GM12878 (cell line): ENCODE measurements around the gene GRHL1. TPM values are rescaled to one million over a fixed set of nuclear protein-coding genes. Genes with fewer than 3 reads are reported as not detected.

Experiments
- ATAC-seq: fragments of 200-7000 bp; cut with Tn5 transposase; 3 replicates; pipeline ENCODE4 v1.9.1; 2020; ENCODE audit warnings: mild to moderate bottlenecking, moderate library complexity
- BruUV-seq: library from RNA; stranded (reverse); fragments of 400-500 nt; replicated peaks from 2 replicates; lab custom pipeline; 2021; lab: Mats Ljungman, UMichigan
- CTCF ChIA-PET: fragments of 300-600 bp; sonication (Branson Sonifier 250); formaldehyde crosslinking; extraction: SDS; loops from one replicate; lab custom pipeline; 2021; ENCODE audit warnings: inconsistent platforms; lab: Yijun Ruan, JAX
- POLR2A ChIA-PET: fragments of 350-600 bp; formaldehyde crosslinking; extraction: SDS; loops from one replicate; lab custom pipeline; 2021; ENCODE audit warnings: inconsistent platforms; lab: Charles Lee
- RAD21 ChIA-PET: fragments of 300-600 bp; sonication (Branson Sonifier 250); formaldehyde crosslinking; loops from one replicate; lab custom pipeline; 2023; ENCODE audit warnings: antibody characterized with exemption; ENCODE audit not compliant: unreplicated experiment; lab: Charles Lee
- SMC1A ChIA-PET: fragments of 300-600 bp; sonication (Branson Sonifier 250); formaldehyde crosslinking; loops from one replicate; lab custom pipeline; 2023; ENCODE audit not compliant: unreplicated experiment, uncharacterized antibody; lab: Charles Lee
- DNase-seq: peaks from one replicate; pipeline ENCODE4 v3.0.0-alpha.2; 2011; ENCODE audit warnings: low read depth, low spot score
- FAIRE-seq: peaks from 3 replicates; lab custom pipeline; 2011; peaks lifted over from hg19 to GRCh38; lab: Jason Lieb, UNC
- H2AFZ ChIP-seq: 2 replicates; pipeline ENCODE4 v1.6.0; 2011; ENCODE audit warnings: low read depth, low read length, control low read depth; ENCODE audit not compliant: control insufficient read depth
- H3K27ac ChIP-seq: 2 replicates; pipeline ENCODE4 v1.5.1; 2011; ENCODE audit warnings: control low read depth; ENCODE audit not compliant: control insufficient read depth, insufficient read depth
- H3K27me3 ChIP-seq, 2 experiments: replicated peaks in 1 of 2; 2 replicates each; pipeline versions ENCODE4 v1.6.0 to v1.6.1; 2011; ENCODE audit warnings: low read length in 1 of 2; ENCODE audit not compliant: control insufficient read depth in 2 of 2, insufficient read depth in 2 of 2
- H3K36me3 ChIP-seq, 2 experiments: 2 replicates each; pipeline ENCODE4 v1.5.1; 2011; ENCODE audit warnings: low read length in 1 of 2; ENCODE audit not compliant: control insufficient read depth in 2 of 2, insufficient read depth in 2 of 2
- H3K4me1 ChIP-seq: 2 replicates; pipeline ENCODE4 v1.6.1; 2011; ENCODE audit warnings: mild to moderate bottlenecking, low read length, moderate library complexity, mixed read lengths; ENCODE audit not compliant: control insufficient read depth, insufficient read depth
- H3K4me2 ChIP-seq: 2 replicates; pipeline ENCODE4 v1.6.0; 2011; ENCODE audit warnings: control low read depth; ENCODE audit not compliant: control insufficient read depth, insufficient read depth
- H3K4me3 ChIP-seq: fragments of 200-600 bp; sonication (generic); 2 replicates; pipeline ENCODE4 v1.5.1; 2016
- H3K79me2 ChIP-seq: 2 replicates; pipeline ENCODE4 v1.6.0; 2011; ENCODE audit warnings: low read length; ENCODE audit not compliant: control insufficient read depth, insufficient read depth
- H3K9ac ChIP-seq: 2 replicates; pipeline ENCODE4 v1.8.0; 2011; ENCODE audit warnings: low read length, control low read depth, mixed read lengths; ENCODE audit not compliant: control insufficient read depth, insufficient read depth
- H3K9me3 ChIP-seq: replicated peaks from 3 replicates; pipeline ENCODE4 v1.5.1; 2011; ENCODE audit warnings: mild to moderate bottlenecking, low read length; ENCODE audit not compliant: control insufficient read depth, insufficient read depth
- H4K20me1 ChIP-seq: 2 replicates; pipeline ENCODE4 v1.6.0; 2011; ENCODE audit not compliant: control insufficient read depth, insufficient read depth
- ATF7 ChIP-seq: fragments of 450-650 bp; IDR thresholded peaks from 2 replicates; pipeline ENCODE4 v1.6.1; 2016; ENCODE audit warnings: low read depth, mild to moderate bottlenecking
- CEBPB ChIP-seq, 2 experiments: fragments of 150-350 bp in 1 of 2; IDR thresholded peaks; 2 replicates each; pipeline ENCODE4 v1.6.1; 2012 to 2014; ENCODE audit warnings: low read depth in 2 of 2, low read length in 2 of 2, borderline replicate concordance in 1 of 2, inconsistent platforms in 1 of 2
- CHD2 ChIP-seq: IDR thresholded peaks from 2 replicates; pipeline ENCODE4 v1.6.1; 2011; ENCODE audit warnings: low read depth, low read length, improper control_type of control experiment, borderline replicate concordance
- CHD4 ChIP-seq: fragments of 200-600 bp; sonication (generic); IDR thresholded peaks from 2 replicates; pipeline ENCODE4 v1.6.1; 2016; ENCODE audit warnings: mild to moderate bottlenecking
- HDAC2 ChIP-seq: fragments of 200-600 bp; sonication (generic); IDR thresholded peaks from 2 replicates; pipeline ENCODE4 v1.6.1; 2017
- IRF5 ChIP-seq: fragments of 450-650 bp; IDR thresholded peaks from 2 replicates; pipeline ENCODE4 v1.6.1; 2017; ENCODE audit warnings: borderline replicate concordance
- KAT2A ChIP-seq: conservative IDR thresholded peaks from 2 replicates; pipeline ENCODE4 v1.6.1; 2011; ENCODE audit warnings: low read depth, low read length; ENCODE audit not compliant: control insufficient read depth
- MXI1 ChIP-seq: fragments of 150-350 bp; IDR thresholded peaks from 2 replicates; pipeline ENCODE4 v1.6.1; 2011; ENCODE audit warnings: low read depth, mild to moderate bottlenecking, inconsistent platforms, low read length, improper control_type of control experiment
- POLR2AphosphoS2 ChIP-seq: IDR thresholded peaks from 2 replicates; pipeline ENCODE4 v1.6.1; 2011; ENCODE audit warnings: low read depth, mild to moderate bottlenecking, low read length, improper control_type of control experiment, moderate library complexity
- SMAD1 ChIP-seq: fragments of 450-650 bp; IDR thresholded peaks from 2 replicates; pipeline ENCODE4 v1.6.1; 2018; ENCODE audit warnings: mild to moderate bottlenecking, low read depth; ENCODE audit not compliant: partially characterized antibody
- SPI1 ChIP-seq: IDR thresholded peaks from 2 replicates; pipeline ENCODE4 v1.6.1; 2011; ENCODE audit warnings: low read depth, mild to moderate bottlenecking, low read length, moderate library complexity, borderline replicate concordance; ENCODE audit not compliant: insufficient read depth
- TBL1XR1 ChIP-seq: IDR thresholded peaks from 2 replicates; pipeline ENCODE4 v1.6.1; 2012; ENCODE audit warnings: low read depth, low read length, improper control_type of control experiment
- TCF12 ChIP-seq: IDR thresholded peaks from 2 replicates; pipeline ENCODE4 v1.6.1; 2011; ENCODE audit warnings: low read depth, mild to moderate bottlenecking, low read length
- USF1 ChIP-seq: IDR thresholded peaks from 2 replicates; pipeline ENCODE4 v1.6.1; 2011; ENCODE audit warnings: borderline replicate concordance, low read depth, mild to moderate bottlenecking, moderate library complexity, mixed read lengths, low read length; ENCODE audit not compliant: insufficient read depth; ENCODE audit errors: extremely low read length
- WRNIP1 ChIP-seq: IDR thresholded peaks from 2 replicates; pipeline ENCODE4 v1.6.1; 2011; ENCODE audit warnings: low read depth, low read length, improper control_type of control experiment, borderline replicate concordance
- WGBS: methylation state at CpG from one replicate; pipeline ENCODE4 v1.1.6; 2016; ENCODE audit warnings: low lambda C conversion rate; ENCODE audit not compliant: insufficient replicate concordance, insufficient coverage; ENCODE audit errors: missing lambda C conversion rate; 5-methylcytosine and 5-hydroxymethylcytosine counted together
- in situ Hi-C: fragments of 300-500 bp; cut with MboI; formaldehyde crosslinking; loops from 9 replicates; pipeline ENCODE4 v1.14.3; 2018; ENCODE audit warnings: mixed read lengths
- intact Hi-C: fragments of 100-400 bp; cut with micrococcal nuclease; formaldehyde crosslinking; loops from one replicate; pipeline ENCODE4 v1.14.2; 2022; ENCODE audit not compliant: unreplicated experiment
- polyA plus RNA-seq, 11 experiments: library from polyadenylated mRNA; depleted of rRNA in 4 of 11; unstranded in 6 of 11; stranded (reverse) in 5 of 11; fragments of >200 nt; fragmentation: Nextera tagmentation in 4 of 11; fragmentation: Illumina TruSeq in 1 of 11; extraction: Ambion mirVana in 4 of 11; extraction: Trizol in 1 of 11; gene quantifications; 1 replicate in 1 of 11; 2 replicates in 10 of 11; pipeline versions ENCODE4 v1.2.1 to v1.2.3, GENCODE V29; 2011 to 2016; ENCODE audit warnings: inconsistent platforms in 2 of 11, missing spikeins in 2 of 11, low read depth in 1 of 11
- total RNA-seq, 4 experiments: library from RNA; depleted of rRNA in 3 of 4; stranded (reverse); fragments of >200 nt in 3 of 4; fragmentation: Illumina TruSeq in 1 of 4; extraction: Trizol in 1 of 4; gene quantifications; 2 replicates each; pipeline versions ENCODE4 v1.2.1 to v1.2.3, GENCODE V29; 2013 to 2021
- TF ChIP-seq, protein P1 (sequence below): IDR thresholded peaks from 2 replicates; pipeline ENCODE4 v1.6.1; 2012; ENCODE audit warnings: mild to moderate bottlenecking, low read depth, low read length

The GRHL1 gene
- total and polyA plus RNA-seq, 10 of the 15 experiments (the other 5 are each of a cell fraction or from before 2014, with no cell fraction given) = 0.09 to 0.81 (median 0.28) TPM; not detected in 1

GRCh38 chr2:9983401-9984216 is 32.1 kb downstream of the GRHL1 start:
- Histone ChIP-seq H3K9me3 (no peaks in the 10 kb centered on the region), H3K4me2 (no peak overlapping the region), H3K36me3 (no peaks in the 10 kb centered on the region), H3K27ac (no peak overlapping the region), H3K4me1 (no peaks in the 10 kb centered on the region), H3K9ac (no peak overlapping the region), H3K27me3 (no peaks in the 10 kb centered on the region), H2AFZ (peak overlapping the region; percentile 52; the same call in 1 of the 2 replicates), H3K4me3 (no peak overlapping the region), H3K79me2 (no peaks in the 10 kb centered on the region), H4K20me1 (no peaks in the 10 kb centered on the region)
- in situ Hi-C loops = no loop called here
- RAD21 ChIA-PET = interaction anchor here (0.9 to 5.9 kb wide), 23 partner anchors 13 to 452 kb away, joined by 3 to 70 read pairs (median 6); partner anchors contain the start of gene TAF1B
- ATAC-seq = no peak; the same call in 2 of the 3 replicates
- CTCF ChIA-PET = interaction anchor here (0.6 to 7.1 kb wide), 57 partner anchors 9 to 1291 kb away, joined by 3 to 164 read pairs (median 5); no protein-coding TSS in a partner anchor
- FAIRE-seq = no peak
- WGBS = 26% methylated on average over 15 of the region's 15 CpGs
- no peak for DNase-seq
- POLR2A ChIA-PET = interaction anchor here (0.8 to 1.5 kb wide), 3 partner anchors 8 to 36 kb away, joined by 3 read pairs; no protein-coding TSS in a partner anchor
- BruUV-seq = no TSS peak
- SMC1A ChIA-PET = interaction anchor here (0.6 to 4.7 kb wide), 27 partner anchors 10 to 452 kb away, joined by 3 to 46 read pairs (median 4); no protein-coding TSS in a partner anchor
- intact Hi-C loops = loop anchor here (1.0 kb wide), 1 partner anchor 65 kb away; no protein-coding TSS in a partner anchor
- no peak for TF ChIP-seq TBL1XR1
- TF ChIP-seq KAT2A = no peak
- TF ChIP-seq ATF7 = no peak
- no peak for TF ChIP-seq IRF5
- TF ChIP-seq MXI1 = no peak
- no peak for TF ChIP-seq SMAD1
- no peak for TF ChIP-seq POLR2AphosphoS2
- TF ChIP-seq CHD2 = no peak
- TF ChIP-seq USF1 = no peak
- TF ChIP-seq, protein P1, sequence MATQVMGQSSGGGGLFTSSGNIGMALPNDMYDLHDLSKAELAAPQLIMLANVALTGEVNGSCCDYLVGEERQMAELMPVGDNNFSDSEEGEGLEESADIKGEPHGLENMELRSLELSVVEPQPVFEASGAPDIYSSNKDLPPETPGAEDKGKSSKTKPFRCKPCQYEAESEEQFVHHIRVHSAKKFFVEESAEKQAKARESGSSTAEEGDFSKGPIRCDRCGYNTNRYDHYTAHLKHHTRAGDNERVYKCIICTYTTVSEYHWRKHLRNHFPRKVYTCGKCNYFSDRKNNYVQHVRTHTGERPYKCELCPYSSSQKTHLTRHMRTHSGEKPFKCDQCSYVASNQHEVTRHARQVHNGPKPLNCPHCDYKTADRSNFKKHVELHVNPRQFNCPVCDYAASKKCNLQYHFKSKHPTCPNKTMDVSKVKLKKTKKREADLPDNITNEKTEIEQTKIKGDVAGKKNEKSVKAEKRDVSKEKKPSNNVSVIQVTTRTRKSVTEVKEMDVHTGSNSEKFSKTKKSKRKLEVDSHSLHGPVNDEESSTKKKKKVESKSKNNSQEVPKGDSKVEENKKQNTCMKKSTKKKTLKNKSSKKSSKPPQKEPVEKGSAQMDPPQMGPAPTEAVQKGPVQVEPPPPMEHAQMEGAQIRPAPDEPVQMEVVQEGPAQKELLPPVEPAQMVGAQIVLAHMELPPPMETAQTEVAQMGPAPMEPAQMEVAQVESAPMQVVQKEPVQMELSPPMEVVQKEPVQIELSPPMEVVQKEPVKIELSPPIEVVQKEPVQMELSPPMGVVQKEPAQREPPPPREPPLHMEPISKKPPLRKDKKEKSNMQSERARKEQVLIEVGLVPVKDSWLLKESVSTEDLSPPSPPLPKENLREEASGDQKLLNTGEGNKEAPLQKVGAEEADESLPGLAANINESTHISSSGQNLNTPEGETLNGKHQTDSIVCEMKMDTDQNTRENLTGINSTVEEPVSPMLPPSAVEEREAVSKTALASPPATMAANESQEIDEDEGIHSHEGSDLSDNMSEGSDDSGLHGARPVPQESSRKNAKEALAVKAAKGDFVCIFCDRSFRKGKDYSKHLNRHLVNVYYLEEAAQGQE = no peak
- no peak for TF ChIP-seq SPI1
- TF ChIP-seq TCF12 = no peak
- no peak for TF ChIP-seq WRNIP1
- no peak for TF ChIP-seq HDAC2
- no peak for TF ChIP-seq CHD4
- TF ChIP-seq CEBPB (IDR thresholded peaks at IDR 0.05; ENCODE audit: borderline replicate concordance in 1 of 2, low read depth in 2 of 2, low read length in 2 of 2) = no peak
